ENCODE data around the gene AJUBA. TPM values are rescaled to one million over a fixed set of nuclear protein-coding genes. Genes with fewer than 3 reads are reported as not detected.

Gene AJUBA
- total and polyA plus RNA-seq, 5 donors from 2014 or later: 0.20 to 1.0 (median 0.69) TPM

DNA sequence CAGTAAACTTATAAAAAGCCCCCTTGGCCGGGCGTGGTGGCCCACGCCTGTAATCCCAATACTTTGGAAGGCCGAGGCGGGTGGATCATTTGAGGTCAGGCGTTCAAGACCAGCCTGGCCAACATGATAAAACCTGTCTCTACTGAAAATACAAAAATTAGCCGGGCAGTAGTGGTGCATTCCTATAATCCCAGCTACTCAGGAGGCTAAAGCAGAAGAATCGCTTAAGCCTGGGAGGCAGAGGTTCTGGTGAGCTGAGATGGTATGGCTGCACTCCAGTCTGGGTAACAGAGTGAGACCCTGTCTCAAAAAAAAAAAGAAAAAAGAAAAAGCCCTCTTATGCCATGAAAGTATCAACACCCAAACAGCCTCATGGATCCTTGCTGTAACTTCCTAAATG lies 56.8 kb downstream of the AJUBA start:
- H3K36me3 Mint-ChIP-seq: peaks cover 39% of the 10 kb centered on the region
- H3K4me3 Mint-ChIP-seq: no peak overlapping the region
- no peak overlapping the region for H3K27ac ChIP-seq (ENCODE audit: insufficient read depth, low read length, poor library complexity, severe bottlenecking)

DNA sequence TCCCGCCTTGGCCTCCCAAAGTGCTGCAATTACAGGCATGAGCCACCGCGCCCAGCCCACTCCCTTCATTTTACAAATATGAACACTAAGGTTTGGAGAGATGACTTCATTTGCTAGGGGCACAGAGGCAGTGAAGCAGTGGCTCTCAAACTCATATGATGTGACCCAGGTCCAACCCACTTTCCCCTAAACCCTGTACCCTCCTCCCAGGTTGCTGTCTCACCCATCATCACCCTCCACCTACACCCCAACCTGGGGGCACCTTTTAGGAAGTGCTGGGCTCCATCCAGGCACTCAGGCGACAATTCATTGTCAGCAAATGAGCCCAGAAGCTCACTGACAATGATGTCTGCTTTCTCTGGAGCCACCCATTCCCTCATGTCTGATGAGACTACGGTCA lies 58.6 kb downstream of the AJUBA start:
- ATAC-seq (ENCODE audit: low read depth in 2 of 2) (no peak), DNase-seq (no peak)
- peaks cover 4% of the 10 kb centered on the region for H3K27me3 Mint-ChIP-seq
- H3K27ac Mint-ChIP-seq: no peak overlapping the region
- no peaks in the 10 kb centered on the region for H3K9me3 Mint-ChIP-seq
- peaks cover 15% of the 10 kb centered on the region for H3K4me1 ChIP-seq (ENCODE audit: control insufficient read depth, insufficient read depth, low read length, poor library complexity, severe bottlenecking)
- no peaks in the 10 kb centered on the region for H3K9me3 ChIP-seq (ENCODE audit: control insufficient read depth in 2 of 2, low read length in 2 of 2)
- H3K4me3 ChIP-seq (ENCODE audit: low read depth, low read length): no peak overlapping the region
- peak overlapping the region in 1 of 4 donors; percentile 7 for H3K4me3 Mint-ChIP-seq
- peaks cover 39% of the 10 kb centered on the region for H3K36me3 Mint-ChIP-seq
- peaks cover 16% of the 10 kb centered on the region for H3K36me3 ChIP-seq (ENCODE audit: control insufficient read depth, insufficient read depth, low read length)
- H3K27me3 ChIP-seq (ENCODE audit: control insufficient read depth, insufficient read depth, low read length): no peaks in the 10 kb centered on the region
- H3K4me1 Mint-ChIP-seq: peaks cover 5 to 29% (median 20%) of the 10 kb centered on the region in 4 donors
- H3K27ac ChIP-seq (ENCODE audit: insufficient read depth, low read length, poor library complexity, severe bottlenecking): no peak overlapping the region

More for the DNA sequence above, 56.8 kb downstream of the AJUBA start:
- ATAC-seq (ENCODE audit: low read depth in 2 of 2): no peak
- peaks cover 0 to 16% (median 13%) of the 10 kb centered on the region in 4 donors for H3K4me1 Mint-ChIP-seq
- Histone ChIP-seq H3K27me3 (ENCODE audit: control insufficient read depth, insufficient read depth, low read length) (no peaks in the 10 kb centered on the region), H3K36me3 (ENCODE audit: control insufficient read depth, insufficient read depth, low read length) (peaks cover 16% of the 10 kb centered on the region), H3K4me3 (ENCODE audit: low read depth, low read length) (no peak overlapping the region), H3K4me1 (ENCODE audit: control insufficient read depth, insufficient read depth, low read length, poor library complexity, severe bottlenecking) (peaks cover 19% of the 10 kb centered on the region), H3K9me3 (ENCODE audit: control insufficient read depth in 2 of 2, low read length in 2 of 2) (no peaks in the 10 kb centered on the region)
- no peak overlapping the region for H3K27ac Mint-ChIP-seq
- H3K9me3 Mint-ChIP-seq: no peaks in the 10 kb centered on the region
- no peak for DNase-seq
- no peaks in the 10 kb centered on the region for H3K27me3 Mint-ChIP-seq

DNA sequence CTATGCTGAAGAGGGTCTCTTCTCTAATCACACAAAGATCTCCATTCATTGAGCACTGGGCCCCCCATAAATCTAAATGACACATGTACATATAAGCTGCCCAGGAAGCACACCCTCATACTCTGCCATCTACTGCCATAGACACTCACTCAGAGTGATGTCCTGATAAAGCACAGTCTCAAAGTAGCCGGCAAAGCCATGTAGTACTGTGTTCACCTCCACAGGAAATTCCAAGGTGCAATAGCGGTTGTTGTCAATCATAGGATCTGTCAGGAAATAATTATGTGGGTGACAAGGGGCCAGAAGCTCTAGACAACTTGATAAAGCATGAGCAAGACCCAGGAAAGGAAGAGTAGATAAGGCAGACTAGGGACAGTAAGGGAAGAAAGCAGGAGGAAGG lies 60.1 kb downstream of the AJUBA start:
- H3K27ac ChIP-seq (ENCODE audit: insufficient read depth, low read length, poor library complexity, severe bottlenecking): no peak overlapping the region
- peaks cover 20% of the 10 kb centered on the region for H3K4me1 ChIP-seq (ENCODE audit: control insufficient read depth, insufficient read depth, low read length, poor library complexity, severe bottlenecking)
- Mint-ChIP-seq H3K9me3 (no peaks in the 10 kb centered on the region), H3K27ac (no peak overlapping the region), H3K4me1 (peaks cover 9 to 39% (median 21%) of the 10 kb centered on the region in 4 donors), H3K36me3 (peaks cover 46% of the 10 kb centered on the region), H3K27me3 (peaks cover 7% of the 10 kb centered on the region), H3K4me3 (peak overlapping the region in 2 of 4 donors; percentile 62 to 68)
- H3K27me3 ChIP-seq (ENCODE audit: control insufficient read depth, insufficient read depth, low read length): no peaks in the 10 kb centered on the region
- H3K4me3 ChIP-seq (ENCODE audit: low read depth, low read length): no peak overlapping the region
- no peaks in the 10 kb centered on the region for H3K9me3 ChIP-seq (ENCODE audit: control insufficient read depth in 2 of 2, low read length in 2 of 2)
- H3K36me3 ChIP-seq (ENCODE audit: control insufficient read depth, insufficient read depth, low read length): peaks cover 16% of the 10 kb centered on the region
- DNase-seq (no peak), ATAC-seq (ENCODE audit: low read depth in 2 of 2) (no peak)

Other genes with a start within 250 kb of the AJUBA start
- 155 TPM for gene OXA1L, start 215.9 kb downstream of the AJUBA start, total RNA-seq
- gene OXA1L, start 215.9 kb downstream of the AJUBA start, polyA plus RNA-seq: 10 to 100 TPM; 62.6 to 85.2 (median 75.6) TPM
- gene SLC7A7, start 167.1 kb downstream of the AJUBA start, total RNA-seq: not detected
- under 1 TPM; 0.21 to 0.61 (median 0.50) TPM for gene SLC7A7, start 167.1 kb downstream of the AJUBA start, polyA plus RNA-seq
- 35.7 TPM for gene MRPL52, start 152.7 kb downstream of the AJUBA start, total RNA-seq
- 100 to 1,000 TPM; 129 to 148 (median 138) TPM for gene MRPL52, start 152.7 kb downstream of the AJUBA start, polyA plus RNA-seq
- 1.0 TPM for gene MMP14, start 146.0 kb downstream of the AJUBA start, total RNA-seq
- gene MMP14, start 146.0 kb downstream of the AJUBA start, polyA plus RNA-seq: not detected
- 111 TPM for gene LRP10, start 110.8 kb downstream of the AJUBA start, total RNA-seq
- gene LRP10, start 110.8 kb downstream of the AJUBA start, polyA plus RNA-seq: 100 to 1,000 TPM in 1 of 4 donors, 10 to 100 TPM in 3; 78.7 to 108 (median 88.3) TPM
- gene REM2, start 99.3 kb downstream of the AJUBA start, total RNA-seq: 11.1 TPM
- 1 to 10 TPM in 3 of 4 donors, under 1 TPM in 1; 0.61 to 2.6 (median 1.4) TPM for gene REM2, start 99.3 kb downstream of the AJUBA start, polyA plus RNA-seq
- gene RBM23, start 63.4 kb downstream of the AJUBA start, total RNA-seq: 108 TPM
- 10 to 100 TPM; 43.1 to 54.0 (median 46.7) TPM for gene RBM23, start 63.4 kb downstream of the AJUBA start, polyA plus RNA-seq
- 19.3 TPM for gene PRMT5, start 53.2 kb downstream of the AJUBA start, total RNA-seq
- gene PRMT5, start 53.2 kb downstream of the AJUBA start, polyA plus RNA-seq: 10 to 100 TPM; 37.4 to 43.3 (median 40.5) TPM
- gene HAUS4, start 25.5 kb downstream of the AJUBA start, total RNA-seq: 20.0 TPM
- 10 to 100 TPM; 30.0 to 41.9 (median 37.0) TPM for gene HAUS4, start 25.5 kb downstream of the AJUBA start, polyA plus RNA-seq
- gene C14orf93, start 27.6 kb upstream of the AJUBA start, total RNA-seq: 8.5 TPM
- gene C14orf93, start 27.6 kb upstream of the AJUBA start, polyA plus RNA-seq: 1 to 10 TPM; 4.7 to 7.5 (median 6.9) TPM
- 13.8 TPM for gene PSMB5, start 52.3 kb upstream of the AJUBA start, total RNA-seq
- gene PSMB5, start 52.3 kb upstream of the AJUBA start, polyA plus RNA-seq: 10 to 100 TPM; 28.2 to 50.9 (median 39.5) TPM
- not detected for gene PSMB11, start 59.7 kb upstream of the AJUBA start, total RNA-seq
- not detected for gene PSMB11, start 59.7 kb upstream of the AJUBA start, polyA plus RNA-seq
- 2.9 TPM for gene CDH24, start 75.0 kb upstream of the AJUBA start, total RNA-seq
- gene CDH24, start 75.0 kb upstream of the AJUBA start, polyA plus RNA-seq: under 1 TPM; 0.17 to 0.79 (median 0.25) TPM
- gene ACIN1, start 112.6 kb upstream of the AJUBA start, total RNA-seq: 340 TPM
- gene ACIN1, start 112.6 kb upstream of the AJUBA start, polyA plus RNA-seq: 10 to 100 TPM in 1 of 4 donors, 1 to 10 TPM in 3; 6.8 to 10.1 (median 7.4) TPM
- gene C14orf119, start 113.0 kb upstream of the AJUBA start, total RNA-seq: 13.6 TPM
- gene C14orf119, start 113.0 kb upstream of the AJUBA start, polyA plus RNA-seq: 100 to 1,000 TPM; 131 to 187 (median 156) TPM
- not detected for gene CIROP, start 122.4 kb upstream of the AJUBA start, total RNA-seq
- gene CIROP, start 122.4 kb upstream of the AJUBA start, polyA plus RNA-seq: under 1 TPM in 1 of 4 donors, not detected in 3; 0.23 TPM
- gene CEBPE, start 136.7 kb upstream of the AJUBA start, total RNA-seq: not detected
- gene CEBPE, start 136.7 kb upstream of the AJUBA start, polyA plus RNA-seq: under 1 TPM in 3 of 4 donors, not detected in 1; 0.14 to 0.29 (median 0.24) TPM
- not detected for gene SLC7A8, start 201.1 kb upstream of the AJUBA start, total RNA-seq
- 1 to 10 TPM in 3 of 4 donors, under 1 TPM in 1; 0.48 to 1.8 (median 1.1) TPM for gene SLC7A8, start 201.1 kb upstream of the AJUBA start, polyA plus RNA-seq